K562 (cell line): ENCODE data around the gene MMRN2. TPM values are rescaled to one million over a fixed set of nuclear protein-coding genes. Genes with fewer than 3 reads are reported as not detected.

Experiments used
- CEBPG ChIP-seq, 3 experiments: fragments of 200-800 bp in 1 of 3; sonication (Bioruptor generic) in 1 of 3; sonication (generic) in 1 of 3; formaldehyde crosslinking in 1 of 3; IDR thresholded peaks in 2 of 3; conservative IDR thresholded peaks in 1 of 3; 2 replicates each; pipeline versions ENCODE4 v1.6.1 to v1.8.0; 2016 to 2022; ENCODE audit warnings: missing compliant biosample characterization in 2 of 3, missing genetic modification characterization in 2 of 3, mild to moderate bottlenecking in 1 of 3, missing genetic modification reagents in 1 of 3
- EHMT2 ChIP-seq: fragments of 450-650 bp; IDR thresholded peaks from 2 replicates; pipeline ENCODE4 v1.6.1; 2018; ENCODE audit warnings: antibody characterized with exemption
- ESRRA ChIP-seq: fragments of 450-650 bp; IDR thresholded peaks from 2 replicates; pipeline ENCODE4 v1.6.1; 2014; ENCODE audit warnings: low read depth, mild to moderate bottlenecking, moderate library complexity, borderline replicate concordance
- polyA plus RNA-seq, 8 experiments: library from polyadenylated mRNA; depleted of rRNA in 4 of 8; stranded (reverse) in 5 of 8; unstranded in 3 of 8; fragments of >200 nt; fragmentation: Nextera tagmentation in 2 of 8; fragmentation: Illumina TruSeq in 1 of 8; extraction: Ambion mirVana in 2 of 8; extraction: Trizol in 1 of 8; gene quantifications; 2 replicates each; pipeline versions ENCODE4 v1.2.1 to v1.2.3, GENCODE V29; 2011 to 2014; ENCODE audit warnings: inconsistent platforms in 1 of 8, missing spikeins in 1 of 8
- total RNA-seq, 7 experiments: library from RNA; depleted of rRNA in 6 of 7; stranded (reverse); fragments of >200 nt in 6 of 7; fragmentation: Illumina TruSeq in 2 of 7; extraction: Trizol in 2 of 7; gene quantifications; 2 replicates each; pipeline versions ENCODE4 v1.2.1 to v1.2.3, GENCODE V29; 2011 to 2021; ENCODE audit warnings: low replicate concordance in 1 of 7
- TF ChIP-seq, protein P1 (sequence below): fragments of 450-650 bp; IDR thresholded peaks from 2 replicates; pipeline ENCODE4 v1.6.1; 2016; ENCODE audit warnings: mild to moderate bottlenecking, moderate library complexity
- TF ChIP-seq, protein P2 (sequence below): fragments of 450-650 bp; formaldehyde crosslinking; IDR thresholded peaks from 2 replicates; pipeline ENCODE4 v1.4.0; 2022; ENCODE audit warnings: mild to moderate bottlenecking, moderate library complexity

Gene MMRN2
- total and polyA plus RNA-seq, 9 of the 15 experiments (the other 6 are each of a cell fraction or from before 2014, with no cell fraction given): 0.07 to 2.0 (median 1.2) TPM

- TF ChIP-seq, protein P1, sequence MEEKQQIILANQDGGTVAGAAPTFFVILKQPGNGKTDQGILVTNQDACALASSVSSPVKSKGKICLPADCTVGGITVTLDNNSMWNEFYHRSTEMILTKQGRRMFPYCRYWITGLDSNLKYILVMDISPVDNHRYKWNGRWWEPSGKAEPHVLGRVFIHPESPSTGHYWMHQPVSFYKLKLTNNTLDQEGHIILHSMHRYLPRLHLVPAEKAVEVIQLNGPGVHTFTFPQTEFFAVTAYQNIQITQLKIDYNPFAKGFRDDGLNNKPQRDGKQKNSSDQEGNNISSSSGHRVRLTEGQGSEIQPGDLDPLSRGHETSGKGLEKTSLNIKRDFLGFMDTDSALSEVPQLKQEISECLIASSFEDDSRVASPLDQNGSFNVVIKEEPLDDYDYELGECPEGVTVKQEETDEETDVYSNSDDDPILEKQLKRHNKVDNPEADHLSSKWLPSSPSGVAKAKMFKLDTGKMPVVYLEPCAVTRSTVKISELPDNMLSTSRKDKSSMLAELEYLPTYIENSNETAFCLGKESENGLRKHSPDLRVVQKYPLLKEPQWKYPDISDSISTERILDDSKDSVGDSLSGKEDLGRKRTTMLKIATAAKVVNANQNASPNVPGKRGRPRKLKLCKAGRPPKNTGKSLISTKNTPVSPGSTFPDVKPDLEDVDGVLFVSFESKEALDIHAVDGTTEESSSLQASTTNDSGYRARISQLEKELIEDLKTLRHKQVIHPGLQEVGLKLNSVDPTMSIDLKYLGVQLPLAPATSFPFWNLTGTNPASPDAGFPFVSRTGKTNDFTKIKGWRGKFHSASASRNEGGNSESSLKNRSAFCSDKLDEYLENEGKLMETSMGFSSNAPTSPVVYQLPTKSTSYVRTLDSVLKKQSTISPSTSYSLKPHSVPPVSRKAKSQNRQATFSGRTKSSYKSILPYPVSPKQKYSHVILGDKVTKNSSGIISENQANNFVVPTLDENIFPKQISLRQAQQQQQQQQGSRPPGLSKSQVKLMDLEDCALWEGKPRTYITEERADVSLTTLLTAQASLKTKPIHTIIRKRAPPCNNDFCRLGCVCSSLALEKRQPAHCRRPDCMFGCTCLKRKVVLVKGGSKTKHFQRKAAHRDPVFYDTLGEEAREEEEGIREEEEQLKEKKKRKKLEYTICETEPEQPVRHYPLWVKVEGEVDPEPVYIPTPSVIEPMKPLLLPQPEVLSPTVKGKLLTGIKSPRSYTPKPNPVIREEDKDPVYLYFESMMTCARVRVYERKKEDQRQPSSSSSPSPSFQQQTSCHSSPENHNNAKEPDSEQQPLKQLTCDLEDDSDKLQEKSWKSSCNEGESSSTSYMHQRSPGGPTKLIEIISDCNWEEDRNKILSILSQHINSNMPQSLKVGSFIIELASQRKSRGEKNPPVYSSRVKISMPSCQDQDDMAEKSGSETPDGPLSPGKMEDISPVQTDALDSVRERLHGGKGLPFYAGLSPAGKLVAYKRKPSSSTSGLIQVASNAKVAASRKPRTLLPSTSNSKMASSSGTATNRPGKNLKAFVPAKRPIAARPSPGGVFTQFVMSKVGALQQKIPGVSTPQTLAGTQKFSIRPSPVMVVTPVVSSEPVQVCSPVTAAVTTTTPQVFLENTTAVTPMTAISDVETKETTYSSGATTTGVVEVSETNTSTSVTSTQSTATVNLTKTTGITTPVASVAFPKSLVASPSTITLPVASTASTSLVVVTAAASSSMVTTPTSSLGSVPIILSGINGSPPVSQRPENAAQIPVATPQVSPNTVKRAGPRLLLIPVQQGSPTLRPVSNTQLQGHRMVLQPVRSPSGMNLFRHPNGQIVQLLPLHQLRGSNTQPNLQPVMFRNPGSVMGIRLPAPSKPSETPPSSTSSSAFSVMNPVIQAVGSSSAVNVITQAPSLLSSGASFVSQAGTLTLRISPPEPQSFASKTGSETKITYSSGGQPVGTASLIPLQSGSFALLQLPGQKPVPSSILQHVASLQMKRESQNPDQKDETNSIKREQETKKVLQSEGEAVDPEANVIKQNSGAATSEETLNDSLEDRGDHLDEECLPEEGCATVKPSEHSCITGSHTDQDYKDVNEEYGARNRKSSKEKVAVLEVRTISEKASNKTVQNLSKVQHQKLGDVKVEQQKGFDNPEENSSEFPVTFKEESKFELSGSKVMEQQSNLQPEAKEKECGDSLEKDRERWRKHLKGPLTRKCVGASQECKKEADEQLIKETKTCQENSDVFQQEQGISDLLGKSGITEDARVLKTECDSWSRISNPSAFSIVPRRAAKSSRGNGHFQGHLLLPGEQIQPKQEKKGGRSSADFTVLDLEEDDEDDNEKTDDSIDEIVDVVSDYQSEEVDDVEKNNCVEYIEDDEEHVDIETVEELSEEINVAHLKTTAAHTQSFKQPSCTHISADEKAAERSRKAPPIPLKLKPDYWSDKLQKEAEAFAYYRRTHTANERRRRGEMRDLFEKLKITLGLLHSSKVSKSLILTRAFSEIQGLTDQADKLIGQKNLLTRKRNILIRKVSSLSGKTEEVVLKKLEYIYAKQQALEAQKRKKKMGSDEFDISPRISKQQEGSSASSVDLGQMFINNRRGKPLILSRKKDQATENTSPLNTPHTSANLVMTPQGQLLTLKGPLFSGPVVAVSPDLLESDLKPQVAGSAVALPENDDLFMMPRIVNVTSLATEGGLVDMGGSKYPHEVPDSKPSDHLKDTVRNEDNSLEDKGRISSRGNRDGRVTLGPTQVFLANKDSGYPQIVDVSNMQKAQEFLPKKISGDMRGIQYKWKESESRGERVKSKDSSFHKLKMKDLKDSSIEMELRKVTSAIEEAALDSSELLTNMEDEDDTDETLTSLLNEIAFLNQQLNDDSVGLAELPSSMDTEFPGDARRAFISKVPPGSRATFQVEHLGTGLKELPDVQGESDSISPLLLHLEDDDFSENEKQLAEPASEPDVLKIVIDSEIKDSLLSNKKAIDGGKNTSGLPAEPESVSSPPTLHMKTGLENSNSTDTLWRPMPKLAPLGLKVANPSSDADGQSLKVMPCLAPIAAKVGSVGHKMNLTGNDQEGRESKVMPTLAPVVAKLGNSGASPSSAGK: 0 out of 2 replicates have a peak, but pooled peaks have one; percentile 19
- no peak for TF ChIP-seq CEBPG (CRISPR knock-in tag; IDR thresholded peaks at IDR 0.05)
- TF ChIP-seq CEBPG (tag; conservative IDR thresholded peaks at IDR 0.05 in 1 of 2, IDR thresholded peaks at IDR 0.05 in 1 of 2): no peak
- TF ChIP-seq ESRRA: peak; percentile 47; the same call in 1 of the 2 replicates
- TF ChIP-seq, protein P2, sequence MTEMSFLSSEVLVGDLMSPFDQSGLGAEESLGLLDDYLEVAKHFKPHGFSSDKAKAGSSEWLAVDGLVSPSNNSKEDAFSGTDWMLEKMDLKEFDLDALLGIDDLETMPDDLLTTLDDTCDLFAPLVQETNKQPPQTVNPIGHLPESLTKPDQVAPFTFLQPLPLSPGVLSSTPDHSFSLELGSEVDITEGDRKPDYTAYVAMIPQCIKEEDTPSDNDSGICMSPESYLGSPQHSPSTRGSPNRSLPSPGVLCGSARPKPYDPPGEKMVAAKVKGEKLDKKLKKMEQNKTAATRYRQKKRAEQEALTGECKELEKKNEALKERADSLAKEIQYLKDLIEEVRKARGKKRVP (CRISPR knock-in tag): no peak
- TF ChIP-seq EHMT2: no peak
These were observed 3.4 kb downstream of the MMRN2 start (continued) for GRCh38 chr10:86953747-86954680.
